ENCODE measurements around the gene GALNT2.

GALNT2 gene

DNA sequence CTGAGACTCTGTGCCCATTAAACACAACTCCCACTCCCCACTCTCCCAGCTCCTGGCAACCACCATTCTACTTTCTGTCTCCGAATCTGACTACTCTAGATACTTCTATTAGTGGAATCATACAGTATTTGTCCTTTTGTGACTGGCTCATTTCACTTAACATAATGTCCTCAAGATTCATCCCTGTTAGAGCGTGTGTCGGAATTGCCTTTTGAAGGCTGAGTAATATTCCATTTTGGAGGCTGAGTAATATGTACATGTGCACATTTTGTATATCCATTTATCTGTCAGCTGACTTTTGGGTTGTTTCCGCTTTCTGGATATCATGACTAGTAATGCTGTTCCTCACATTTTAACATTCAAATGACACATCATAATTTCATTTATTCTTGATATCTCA is 30.3 kb downstream of the GALNT2 start:
- no peak for DNase-seq

DNA sequence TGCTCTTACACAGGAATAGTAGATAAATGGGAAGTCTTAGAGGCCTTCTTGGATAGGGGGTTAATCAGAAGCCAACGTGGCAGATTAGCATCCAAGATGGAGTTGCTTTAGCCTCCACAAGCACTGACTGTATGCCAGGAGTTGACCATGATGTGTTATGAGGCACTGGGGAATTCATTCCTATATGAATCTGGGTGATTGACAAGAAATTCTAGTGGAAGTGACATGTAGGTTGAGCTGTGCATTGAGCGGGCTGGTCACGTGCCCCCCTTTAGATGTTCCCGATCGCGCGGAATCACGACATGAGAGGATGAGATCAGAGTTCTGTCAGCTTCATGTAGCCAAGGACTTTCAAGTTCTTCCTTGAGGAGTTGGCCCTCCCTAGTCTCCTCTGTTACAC is 31.7 kb downstream of the GALNT2 start:
- DNase-seq, result no peak

DNA sequence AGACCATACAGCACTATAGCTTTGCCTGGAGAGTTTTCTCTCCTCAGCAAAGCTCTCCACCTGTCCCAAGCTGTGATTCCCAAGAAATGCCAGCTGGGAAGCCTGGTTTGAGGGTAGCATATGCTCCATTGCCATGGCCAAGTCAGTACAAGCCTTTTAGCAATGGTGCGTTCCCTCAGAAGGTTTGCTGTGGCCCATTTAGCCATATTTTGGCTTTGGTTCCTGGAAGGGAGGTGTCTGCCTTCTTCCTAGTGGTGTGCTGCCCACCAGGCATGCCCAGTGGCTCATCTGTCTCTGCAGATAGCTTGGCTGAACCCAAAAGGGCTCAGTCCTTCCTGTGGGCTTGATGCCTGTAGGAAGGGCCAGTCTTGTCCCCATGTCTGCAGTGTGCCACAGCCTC is 32.4 kb downstream of the GALNT2 start:
- DNase-seq, result no peak

- DNase-seq, result no peak
Measured at GRCh38 chr1:230100932-230101331, 33.9 kb downstream of the GALNT2 start.

- no peak for DNase-seq
Measured at GRCh38 chr1:230101556-230101955, 34.5 kb downstream of the GALNT2 start.

DNA sequence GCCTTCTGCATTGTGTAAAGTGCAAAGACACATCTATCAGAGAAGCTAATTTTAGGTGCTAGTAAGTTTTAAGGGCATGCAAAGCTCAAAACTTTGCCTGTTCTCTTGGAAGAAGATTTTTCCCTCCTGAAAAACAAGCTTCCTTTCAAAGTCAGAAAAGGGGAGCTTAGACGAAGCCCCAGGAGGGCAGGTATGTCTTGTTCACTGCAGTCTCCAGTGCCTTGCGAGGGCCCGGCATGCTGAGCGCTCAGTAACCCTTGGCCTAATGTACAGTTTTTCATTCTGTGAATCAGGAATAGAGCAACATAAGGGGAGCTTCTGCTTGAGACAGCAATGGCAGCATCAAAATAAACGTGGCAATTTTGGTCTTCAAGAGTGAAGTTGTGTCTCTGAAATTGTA is 35.0 kb downstream of the GALNT2 start:
- no peak for DNase-seq

GRCh38 chr1:230102472-230102871 is 35.4 kb downstream of the GALNT2 start:
- DNase-seq, result no peak

DNA sequence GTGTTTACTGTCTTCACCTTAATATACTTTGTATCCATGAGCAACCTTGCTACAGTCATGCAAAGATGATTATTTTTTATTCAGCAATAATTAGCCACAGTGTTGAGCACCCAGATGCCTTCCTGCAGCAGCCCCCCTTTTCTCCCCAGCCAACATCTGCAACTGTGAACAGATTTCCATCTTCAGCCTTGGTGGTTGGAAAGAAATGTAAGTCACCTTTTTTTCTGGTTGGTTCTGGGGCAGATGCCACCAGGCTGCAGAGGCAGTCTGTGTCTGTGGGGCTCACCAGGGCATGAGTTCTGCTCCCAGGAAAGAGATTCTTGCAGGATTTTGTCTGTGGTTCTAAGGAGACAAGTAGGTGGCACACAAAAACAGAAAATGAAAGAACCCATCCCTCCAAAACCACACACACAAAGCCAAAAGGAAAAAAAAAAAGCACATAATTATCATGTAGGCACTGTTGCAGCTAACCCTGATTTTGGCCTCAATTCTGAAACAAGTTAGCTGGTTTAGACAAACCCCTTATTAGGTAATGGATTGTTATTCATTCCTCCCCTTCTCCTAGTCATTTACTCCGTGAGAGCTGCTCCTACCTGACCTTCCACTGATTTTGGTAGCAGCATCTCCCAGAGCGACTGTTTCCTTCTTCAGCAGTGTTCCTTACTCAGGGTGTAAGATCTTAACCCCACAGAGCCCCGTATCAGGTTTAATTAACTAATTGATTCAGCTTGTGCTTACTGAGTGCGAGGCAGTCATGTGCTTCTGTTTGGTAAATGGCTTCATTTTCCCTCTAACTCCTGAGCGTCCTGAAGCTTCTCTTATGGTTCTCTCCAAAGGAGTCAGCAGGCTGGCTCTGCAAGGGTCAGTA is 36.5 kb downstream of the GALNT2 start:
- no peak for DNase-seq

DNA sequence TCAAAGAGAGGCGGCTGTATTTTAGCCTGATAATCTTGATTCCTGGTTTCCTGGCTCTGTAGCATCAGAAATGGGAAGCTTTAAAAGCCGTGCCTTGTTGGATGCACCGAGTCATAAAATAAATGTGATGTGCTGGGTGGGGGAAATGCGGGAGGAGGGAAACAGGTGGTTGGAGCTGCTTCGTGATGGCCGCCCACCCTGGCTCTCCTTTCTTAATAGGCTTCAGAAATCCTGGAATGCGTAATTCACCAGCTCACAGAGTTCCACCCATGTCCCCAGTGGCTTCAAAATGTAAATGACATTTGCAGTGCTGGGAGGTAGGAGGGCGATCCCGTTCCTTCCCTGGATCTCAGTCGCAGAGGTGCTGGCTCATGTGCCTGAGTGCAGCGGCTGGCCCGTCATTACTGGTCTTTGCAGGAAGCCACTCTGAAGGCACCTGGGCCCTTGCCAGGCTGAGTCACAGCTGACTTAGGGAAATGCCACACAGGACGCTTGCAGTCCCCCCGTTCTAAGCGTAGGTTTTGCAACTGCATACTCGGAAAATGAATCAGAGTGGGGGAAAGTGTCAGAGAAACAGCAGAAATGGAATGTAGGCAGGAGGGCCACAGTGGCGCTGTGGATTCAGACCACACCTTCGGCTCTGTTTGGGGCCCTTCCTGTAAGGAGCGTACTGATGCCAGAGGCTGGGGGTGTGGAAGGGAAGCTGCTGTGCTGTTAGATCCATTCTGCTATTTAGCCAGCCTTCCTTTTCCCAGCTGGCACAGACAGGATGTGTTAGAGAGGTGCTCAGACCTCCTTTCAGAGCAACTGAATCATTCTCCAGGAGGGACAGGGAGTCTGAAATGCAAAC is 37.6 kb downstream of the GALNT2 start:
- DNase-seq, result no peak

GRCh38 chr1:230105245-230105753 is 38.3 kb downstream of the GALNT2 start:
- no peak for DNase-seq

GRCh38 chr1:230105754-230106625 is 39.0 kb downstream of the GALNT2 start:
- no peak for DNase-seq

DNA sequence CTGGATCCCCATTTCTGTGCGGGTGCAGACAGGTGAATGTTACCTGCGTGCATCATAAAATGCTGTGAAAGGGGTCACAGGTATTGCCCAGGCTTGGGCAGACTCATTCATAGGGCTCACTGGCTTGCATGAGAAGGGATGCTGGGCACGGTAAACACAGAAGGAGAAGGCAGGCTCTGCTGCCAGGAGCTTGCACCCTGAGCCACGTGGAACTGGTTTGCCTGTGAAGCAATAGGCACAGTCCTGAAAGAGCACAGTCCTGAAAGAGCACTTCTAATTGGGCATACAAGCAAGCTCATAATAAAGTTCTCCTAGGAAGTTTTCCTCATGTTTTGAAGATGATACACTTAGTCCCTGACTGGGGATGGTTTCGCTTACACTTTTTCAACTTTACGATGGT is 40.9 kb downstream of the GALNT2 start:
- no peak for DNase-seq

DNA sequence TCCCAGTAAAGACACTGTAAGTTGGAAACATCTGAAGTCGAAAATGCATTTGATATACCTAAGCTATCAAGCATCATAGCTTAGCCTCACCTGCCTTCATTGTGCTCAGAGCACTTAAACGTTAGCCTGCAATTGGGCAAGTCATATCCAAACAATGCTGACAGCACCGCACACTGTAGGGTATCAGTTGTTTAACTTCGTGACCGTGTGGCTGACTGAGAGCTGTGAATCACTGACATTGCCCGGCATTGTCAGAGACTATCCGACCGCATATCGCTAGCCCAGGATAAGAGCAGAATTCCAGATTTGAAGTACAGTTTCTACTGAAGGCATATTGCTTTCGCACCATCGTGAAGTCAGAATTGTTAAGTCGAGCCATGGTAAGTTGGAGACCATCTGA is 41.5 kb downstream of the GALNT2 start:
- DNase-seq, result no peak

DNA sequence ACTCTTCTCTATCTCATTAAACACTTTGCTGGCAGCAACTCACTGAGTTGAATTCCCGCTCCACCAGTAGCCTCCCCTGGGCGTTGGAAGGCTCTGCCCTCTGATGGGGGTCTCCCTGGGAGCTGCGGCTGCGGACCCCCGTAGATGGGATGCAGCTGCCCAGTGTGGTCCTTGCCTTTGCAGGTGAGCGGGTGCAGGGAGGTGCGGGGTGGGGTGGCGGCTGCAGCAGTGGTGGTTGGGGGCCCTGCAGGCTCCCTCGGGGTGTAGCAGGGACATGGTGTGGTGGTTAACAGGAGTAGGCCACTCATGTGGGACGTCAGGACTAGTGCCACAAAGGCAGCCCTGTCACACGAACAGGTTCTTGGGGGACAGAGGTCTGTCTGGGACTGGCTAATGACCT is 42.0 kb downstream of the GALNT2 start:
- no peak for DNase-seq

- DNase-seq, result no peak
Measured at GRCh38 chr1:230109895-230110667, 43.0 kb downstream of the GALNT2 start.

DNA sequence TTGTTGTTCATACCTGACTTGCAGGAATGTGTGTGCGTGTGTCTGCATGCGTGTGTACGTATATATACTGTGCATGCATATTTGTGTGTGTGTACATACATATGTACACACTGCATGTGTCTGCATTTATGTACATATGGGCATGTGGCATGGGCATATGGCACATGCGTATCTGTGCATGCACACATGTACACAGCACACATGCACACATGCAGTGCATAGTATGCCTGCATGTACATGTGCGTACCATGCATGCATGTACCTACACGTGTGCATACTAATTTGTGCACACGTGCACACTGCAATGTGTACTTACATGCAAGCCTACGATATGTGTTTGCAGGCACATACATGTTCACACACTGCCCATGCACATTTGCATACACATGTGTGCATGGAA is 43.9 kb downstream of the GALNT2 start:
- no peak for DNase-seq

GRCh38 chr1:230112131-230112701 is 45.2 kb downstream of the GALNT2 start:
- DNase-seq, result no peak

GRCh38 chr1:230112782-230113181 is 45.7 kb downstream of the GALNT2 start:
- DNase-seq, result no peak

GRCh38 chr1:230113235-230113592 is 46.2 kb downstream of the GALNT2 start:
- DNase-seq, result no peak

DNA sequence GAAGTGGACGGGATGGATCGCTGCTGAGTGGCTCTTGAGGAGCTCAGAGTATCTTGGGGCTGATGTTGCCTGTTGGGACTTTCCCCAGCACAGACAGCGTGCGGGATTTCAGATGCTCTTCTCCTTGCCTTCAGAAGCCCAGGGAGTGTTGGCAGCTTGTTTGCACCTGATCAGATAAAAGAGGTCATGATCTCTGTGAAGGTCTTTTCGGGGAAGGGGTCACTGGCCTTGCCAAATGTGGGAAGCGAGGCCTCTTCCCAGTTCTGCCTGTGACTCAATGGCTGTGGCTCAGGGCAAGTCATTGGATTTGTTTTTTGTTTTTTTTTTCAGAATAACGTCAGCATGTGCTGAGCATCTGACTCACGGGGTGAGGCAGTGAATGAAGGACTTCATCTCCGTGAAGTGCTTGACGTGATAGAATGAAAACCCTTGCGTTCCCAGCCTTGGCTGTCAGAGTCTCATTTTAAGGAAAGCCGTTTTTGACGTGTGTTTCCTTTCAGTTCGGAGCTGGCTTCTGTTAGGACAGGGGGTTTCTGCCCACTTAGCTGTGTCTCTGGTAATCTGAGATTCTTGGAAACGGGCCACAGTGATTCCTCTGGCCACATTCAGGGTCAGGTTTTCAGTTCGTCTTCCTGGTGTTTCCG is 46.7 kb downstream of the GALNT2 start:
- DNase-seq, result no peak

GRCh38 chr1:230114237-230114651 is 47.2 kb downstream of the GALNT2 start:
- DNase-seq, result no peak
